Stimulated activated CD8-positive, alpha-beta memory T cell treated with anti-CD3 and anti-CD28 coated beads, Interleukin-12 subunit alpha, Interleukin-12 subunit beta, amount 100 ng/mL, for 1 hour (primary cell): ENCODE measurements around the gene CYP2A13.
"Not testable (repeated sequence)": the region's sequence is repeated elsewhere in the genome, so short reads cannot be mapped to it uniquely, and the experiment has no call there.

ENCODE experiments used
- DNase-seq: peaks from one replicate; pipeline ENCODE4 v3.0.0-alpha.2; 2020; ENCODE audit warnings: low read depth

The CYP2A13 gene

DNA sequence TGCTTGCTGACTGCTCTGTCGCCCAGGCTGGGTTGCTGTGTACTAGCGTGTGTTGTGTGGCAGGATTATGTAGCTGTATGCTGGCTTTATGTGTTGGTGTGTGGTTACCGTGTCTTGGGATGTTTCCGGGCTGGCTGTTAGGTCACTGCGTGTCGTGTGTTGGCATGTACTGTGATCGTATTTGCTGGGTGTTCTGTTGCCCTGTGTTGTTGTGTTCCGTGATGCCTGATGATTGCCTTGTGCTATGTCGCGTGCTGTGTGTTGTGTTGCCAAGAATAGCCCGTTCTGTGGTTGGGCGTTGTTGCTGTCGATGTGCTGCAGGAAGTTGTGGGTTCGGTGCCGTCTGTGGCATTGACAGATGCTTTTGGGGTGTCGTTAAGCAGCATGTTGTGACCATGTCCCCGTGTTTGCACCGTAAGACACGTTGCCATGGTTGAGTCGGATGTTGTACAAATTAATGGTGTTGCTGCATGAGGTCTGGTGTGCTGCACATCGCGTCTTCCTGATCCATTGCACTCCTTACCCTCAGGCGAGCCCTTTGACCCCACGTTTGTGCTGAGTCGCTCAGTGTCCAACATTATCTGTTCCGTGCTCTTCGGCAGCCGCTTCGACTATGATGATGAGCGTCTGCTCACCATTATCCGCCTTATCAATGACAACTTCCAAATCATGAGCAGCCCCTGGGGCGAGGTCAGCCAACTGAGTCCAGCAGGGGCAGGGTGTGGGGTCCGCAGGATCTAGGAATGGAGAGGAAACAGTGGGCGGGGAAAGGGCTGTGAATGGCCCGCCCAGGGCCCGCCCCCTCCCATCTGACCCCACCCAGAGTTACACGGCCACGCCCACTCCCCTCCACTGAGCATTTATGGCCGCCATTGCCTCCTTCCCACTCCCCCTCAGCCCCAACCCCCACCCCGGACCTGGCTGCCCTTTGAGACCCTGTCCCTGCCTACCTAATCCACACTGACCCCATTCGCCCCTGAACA is 33.0 kb downstream of the CYP2A13 start:
- DNase-seq, result peak; percentile 56

DNA sequence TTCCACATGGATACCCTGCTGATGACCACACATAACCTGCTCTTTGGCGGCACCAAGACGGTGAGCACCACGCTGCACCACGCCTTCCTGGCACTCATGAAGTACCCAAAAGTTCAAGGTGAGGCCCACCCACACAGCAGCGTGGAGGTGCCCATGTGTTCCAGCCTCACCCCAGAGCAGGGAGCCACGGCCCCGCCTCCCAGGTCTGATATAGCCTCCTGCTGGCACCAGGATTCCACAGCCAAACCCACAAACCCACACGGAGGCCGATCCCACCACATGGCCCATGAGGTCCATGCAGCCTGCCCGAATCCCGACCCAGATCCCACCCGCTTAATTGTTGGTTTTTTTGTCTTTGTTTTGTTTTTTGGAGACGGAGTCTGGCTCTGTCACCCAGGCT is 34.6 kb downstream of the CYP2A13 start:
- DNase-seq, result not testable (repeated sequence)

DNA sequence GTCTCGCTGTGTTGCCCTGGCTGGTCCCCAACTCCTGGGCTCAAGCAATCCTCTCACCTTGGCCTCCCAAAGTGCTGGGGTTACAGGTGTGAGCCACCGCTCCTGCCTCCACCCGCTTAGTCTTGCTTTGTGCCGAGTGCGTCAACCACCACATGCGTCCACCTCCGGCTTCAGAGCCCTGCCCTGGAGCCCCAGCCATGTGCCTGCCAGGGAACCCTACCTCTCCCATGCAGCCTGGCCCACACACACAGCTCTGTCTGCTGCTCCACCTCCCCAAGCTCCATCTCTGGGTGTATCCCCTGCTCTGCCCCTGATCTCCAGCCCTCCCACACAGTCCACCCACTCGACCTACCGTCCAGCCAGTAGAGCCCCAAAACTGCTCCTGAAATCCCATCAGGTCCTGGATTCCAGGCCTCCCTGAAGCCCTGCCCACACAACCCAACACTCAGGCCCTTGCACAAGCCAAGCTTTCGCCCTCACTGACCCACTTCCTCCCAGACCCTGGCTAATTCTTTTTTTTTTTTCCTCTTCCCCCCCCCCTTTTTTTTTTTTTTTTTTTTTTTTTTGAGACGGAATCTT is 35.6 kb downstream of the CYP2A13 start:
- DNase-seq, result no peak

DNA sequence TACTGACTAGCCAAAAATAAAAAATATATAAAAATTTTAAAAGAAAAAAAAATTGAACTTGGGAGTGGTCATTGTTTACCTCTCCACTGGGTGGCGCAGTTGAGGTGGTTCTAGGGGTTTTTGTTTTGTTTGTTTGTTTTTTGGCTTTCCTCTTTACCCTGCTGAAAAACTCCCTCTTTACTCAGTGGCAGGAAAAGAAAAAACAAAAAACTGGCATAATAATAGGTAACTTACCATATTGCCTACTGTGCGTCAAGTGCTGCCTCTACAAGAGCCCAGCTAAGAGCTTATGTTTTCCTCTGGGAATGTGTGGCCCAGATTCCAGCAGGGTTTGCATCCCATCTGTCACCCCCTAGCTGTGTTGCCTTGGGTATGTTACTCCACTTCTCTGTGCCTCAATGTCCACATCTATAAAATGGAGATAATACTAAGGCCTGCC is 38.5 kb downstream of the CYP2A13 start:
- peak; percentile 14 for DNase-seq

DNA sequence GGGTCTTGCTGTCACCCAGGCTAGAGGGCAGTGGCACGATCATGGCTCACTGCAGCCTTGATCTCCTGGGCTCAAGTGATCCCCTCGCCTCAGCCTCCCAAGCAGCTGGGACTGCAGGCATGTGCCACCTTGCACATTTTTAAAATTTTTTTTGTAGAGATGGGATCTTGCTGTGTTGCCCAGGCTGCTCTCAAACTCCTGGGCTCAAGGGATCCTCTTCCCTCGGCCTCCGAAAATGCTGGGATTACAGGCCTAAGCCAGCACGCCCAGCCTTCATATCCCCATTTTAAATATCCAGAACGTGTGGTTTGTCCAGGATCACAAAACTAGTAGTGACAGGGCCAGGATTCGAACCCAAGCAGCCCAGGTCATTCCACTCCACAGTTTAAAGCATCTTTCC is 39.1 kb downstream of the CYP2A13 start:
- not testable (repeated sequence) for DNase-seq

DNA sequence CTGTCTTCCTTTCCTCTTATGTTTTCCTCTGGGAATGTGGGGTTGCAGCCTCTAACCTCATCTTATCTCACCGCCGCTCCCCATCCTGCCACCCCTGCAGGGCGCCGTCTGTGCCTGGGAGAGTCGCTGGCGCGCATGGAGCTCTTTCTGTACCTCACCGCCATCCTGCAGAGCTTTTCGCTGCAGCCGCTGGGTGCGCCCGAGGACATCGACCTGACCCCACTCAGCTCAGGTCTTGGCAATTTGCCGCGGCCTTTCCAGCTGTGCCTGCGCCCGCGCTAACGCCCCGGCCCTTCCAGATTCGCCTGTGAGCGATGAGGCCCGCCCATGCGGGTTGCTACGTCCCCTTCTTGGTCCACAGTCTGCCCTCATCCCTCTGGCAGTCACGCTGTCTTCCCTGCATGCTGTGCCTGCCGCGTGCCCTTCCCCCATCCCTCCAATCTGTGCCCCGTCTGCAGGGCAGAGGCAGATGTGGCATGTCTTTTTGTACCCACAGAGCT is 39.6 kb downstream of the CYP2A13 start:
- peak; percentile 52 for DNase-seq

DNA sequence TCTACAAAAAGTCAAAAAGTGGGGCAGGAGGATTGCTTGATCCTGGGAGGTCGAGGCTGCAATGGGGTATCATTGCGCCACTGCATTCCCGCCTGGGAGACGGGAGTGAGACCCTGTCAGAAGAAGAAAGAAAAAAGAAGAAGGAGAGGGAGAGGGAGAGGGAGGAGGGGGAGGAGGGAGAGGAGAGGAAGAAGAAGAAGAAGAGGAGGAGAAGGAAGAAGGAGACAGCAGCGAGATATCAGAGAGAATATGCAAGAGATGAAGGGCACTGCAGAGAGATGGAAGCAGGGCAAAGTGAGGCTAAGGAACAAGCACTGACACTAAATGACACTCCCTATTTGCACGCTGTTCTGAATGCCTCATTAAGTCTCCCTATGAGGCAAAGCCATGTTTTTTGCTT is 40.4 kb downstream of the CYP2A13 start:
- DNase-seq, result no peak

DNA sequence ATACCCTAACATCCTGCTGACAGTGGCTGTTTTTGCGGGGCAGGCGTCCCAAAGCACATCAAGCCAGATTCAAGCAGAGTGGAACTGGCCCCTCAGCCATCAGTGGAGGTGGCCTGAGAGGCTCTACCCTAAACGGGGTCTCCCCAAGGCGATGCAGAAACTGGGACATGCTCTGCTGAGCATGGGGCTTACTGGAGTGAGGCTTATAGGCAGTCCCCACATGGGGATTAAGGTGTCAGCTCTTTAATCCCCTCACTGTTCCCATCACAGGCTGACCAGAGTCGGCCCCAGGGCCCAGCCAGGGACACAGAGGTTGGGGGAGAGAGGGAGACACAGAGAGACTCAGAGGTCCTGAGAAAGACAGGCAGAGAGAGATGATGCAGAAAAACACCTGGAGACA is 42.9 kb downstream of the CYP2A13 start:
- DNase-seq, result no peak

DNA sequence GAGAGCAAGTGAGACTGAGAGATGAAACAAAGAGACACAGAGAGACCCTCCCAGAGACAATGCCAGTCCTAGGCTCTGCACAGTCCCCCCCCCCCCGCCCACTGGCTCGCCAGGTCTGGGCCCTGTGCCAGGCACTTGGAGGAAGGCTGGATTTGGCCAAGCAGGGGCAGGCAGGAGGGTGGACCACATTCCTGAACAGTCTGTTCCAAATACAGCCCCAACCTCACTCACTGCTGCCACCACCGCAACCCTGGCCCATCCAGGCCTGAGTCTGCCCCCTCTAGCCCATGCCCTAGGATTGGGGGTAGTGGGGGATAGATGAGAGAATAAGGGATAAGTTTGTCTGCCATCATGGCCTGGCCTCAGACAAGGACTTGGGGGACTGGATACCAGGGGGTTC is 45.0 kb downstream of the CYP2A13 start:
- no peak for DNase-seq

DNA sequence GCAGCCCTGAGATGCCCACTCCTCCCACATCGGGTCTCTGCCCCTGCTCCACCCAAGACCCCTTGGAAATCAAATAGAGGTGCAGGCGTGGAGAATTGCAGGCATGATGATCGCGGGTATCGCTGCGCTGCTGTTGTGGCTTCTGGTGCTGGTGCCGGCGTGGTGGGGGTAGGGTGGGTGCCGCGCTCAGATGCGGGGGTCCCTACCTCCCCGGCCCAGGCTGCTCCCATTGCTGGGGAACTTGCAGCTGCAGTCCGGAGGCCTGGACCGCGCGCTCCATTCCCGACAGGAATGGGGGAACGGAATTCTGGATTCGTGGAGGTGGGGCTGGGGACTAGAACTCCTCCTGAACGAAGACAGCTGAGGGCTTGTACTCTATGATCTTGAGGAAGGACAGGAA is 46.4 kb downstream of the CYP2A13 start:
- DNase-seq, result no peak

DNA sequence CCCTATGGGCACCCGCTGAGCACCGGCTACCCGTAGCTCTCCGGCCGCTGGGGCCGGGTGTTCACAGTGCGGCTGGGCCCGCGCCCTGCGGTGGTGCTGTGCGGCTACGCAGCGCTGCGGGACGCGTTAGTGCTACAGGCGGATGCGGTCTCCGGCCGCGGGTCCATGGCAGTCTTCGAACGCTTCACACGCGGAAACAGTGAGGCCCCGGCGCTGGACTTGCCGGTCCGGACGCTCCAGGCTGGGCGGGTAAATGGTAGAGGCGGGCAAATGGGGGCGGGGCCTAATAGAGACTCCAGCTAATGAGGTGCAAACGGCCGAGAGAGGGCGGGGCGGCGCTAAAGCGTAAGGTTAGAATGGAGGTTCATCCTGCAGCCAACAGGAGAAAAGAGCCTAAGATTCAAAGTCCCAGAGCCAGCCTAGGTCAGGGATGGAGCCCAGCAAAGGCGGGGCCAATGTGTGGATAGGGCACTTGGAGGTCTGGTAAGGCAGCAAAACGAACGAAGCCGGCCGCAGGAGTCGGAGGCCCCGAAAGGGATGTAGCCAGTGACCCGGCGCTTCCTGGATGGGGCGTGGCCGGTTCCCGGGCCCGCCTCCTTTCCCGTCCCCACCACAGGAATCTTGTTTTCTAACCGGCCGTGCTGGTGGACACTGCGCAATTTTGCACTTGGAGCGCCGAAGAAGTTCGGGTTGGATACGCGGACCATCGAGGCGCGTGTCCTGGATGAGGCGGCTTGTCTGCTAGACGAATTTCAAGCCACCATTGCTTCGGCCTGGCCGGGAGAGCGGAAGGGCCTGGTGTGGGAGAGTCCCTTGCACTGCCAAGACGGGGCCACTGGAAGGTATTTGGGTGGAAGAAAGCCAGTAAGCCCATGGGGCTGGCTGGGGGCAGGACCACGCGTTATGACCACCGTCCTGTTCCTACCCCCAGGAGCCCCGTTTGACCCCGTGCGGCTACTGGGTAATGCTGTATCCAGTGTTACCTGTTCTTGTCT is 47.4 kb downstream of the CYP2A13 start:
- not testable (repeated sequence) for DNase-seq

DNA sequence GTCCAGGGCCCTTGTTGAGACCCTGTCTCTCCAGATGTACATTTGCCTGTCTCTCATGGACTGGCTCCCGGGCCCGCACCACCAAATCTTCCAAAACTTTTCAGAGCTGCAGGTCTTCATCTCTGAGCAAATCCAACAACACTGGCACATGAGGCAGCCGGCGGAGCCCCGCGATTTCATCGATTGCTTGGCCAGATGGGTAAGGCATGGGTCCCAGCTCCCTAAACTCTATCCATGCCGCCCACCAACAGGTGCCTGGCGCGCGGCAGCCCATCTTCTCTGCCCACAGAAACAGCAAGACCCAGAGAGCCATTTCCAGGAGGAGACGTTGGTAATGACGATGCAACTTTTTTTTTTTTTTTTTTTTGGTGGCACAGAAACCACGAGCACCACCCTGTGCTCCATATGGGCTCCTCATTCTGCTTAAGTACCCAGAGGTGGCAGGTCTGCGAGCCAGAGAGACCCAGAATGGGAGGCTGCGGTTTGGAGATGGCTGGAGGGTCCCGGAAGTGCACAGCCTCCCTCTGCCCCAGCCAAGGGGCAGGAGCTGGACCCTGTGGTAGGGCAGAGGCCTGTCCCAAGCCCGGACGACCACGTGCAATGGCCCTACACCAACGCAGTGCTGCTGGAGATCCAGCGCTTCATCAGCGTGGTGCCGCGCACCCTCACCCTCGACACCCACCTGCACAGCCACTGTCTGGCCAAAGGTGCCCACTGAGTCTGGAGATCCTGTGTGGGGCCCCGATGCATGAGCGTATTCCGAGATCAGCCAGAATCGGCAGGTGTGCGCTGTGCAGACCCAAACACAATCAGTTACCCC is 48.6 kb downstream of the CYP2A13 start:
- DNase-seq, result no peak

DNA sequence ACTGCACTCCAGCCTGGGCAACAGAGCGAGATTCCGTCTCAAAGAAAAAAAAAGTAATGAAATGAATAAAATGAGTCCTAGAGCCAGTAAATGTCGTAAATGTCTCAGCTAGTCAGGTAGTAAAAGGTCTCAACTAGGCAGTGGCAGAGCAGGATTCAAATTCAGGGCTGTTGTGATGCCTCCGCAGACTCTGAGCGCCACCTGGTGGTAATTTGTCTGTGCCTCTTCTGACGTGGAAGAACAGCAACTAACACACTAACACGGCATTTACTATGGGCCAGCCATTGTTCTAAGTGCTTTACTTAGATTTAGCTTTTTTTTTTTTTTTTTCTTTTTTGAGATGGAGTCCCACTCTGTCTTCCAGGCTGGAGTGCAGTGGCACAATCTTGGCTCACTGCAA is 56.2 kb downstream of the CYP2A13 start:
- peak; percentile 87 for DNase-seq
